ENCODE measurements around the gene MMP2.

MMP2 gene

DNA sequence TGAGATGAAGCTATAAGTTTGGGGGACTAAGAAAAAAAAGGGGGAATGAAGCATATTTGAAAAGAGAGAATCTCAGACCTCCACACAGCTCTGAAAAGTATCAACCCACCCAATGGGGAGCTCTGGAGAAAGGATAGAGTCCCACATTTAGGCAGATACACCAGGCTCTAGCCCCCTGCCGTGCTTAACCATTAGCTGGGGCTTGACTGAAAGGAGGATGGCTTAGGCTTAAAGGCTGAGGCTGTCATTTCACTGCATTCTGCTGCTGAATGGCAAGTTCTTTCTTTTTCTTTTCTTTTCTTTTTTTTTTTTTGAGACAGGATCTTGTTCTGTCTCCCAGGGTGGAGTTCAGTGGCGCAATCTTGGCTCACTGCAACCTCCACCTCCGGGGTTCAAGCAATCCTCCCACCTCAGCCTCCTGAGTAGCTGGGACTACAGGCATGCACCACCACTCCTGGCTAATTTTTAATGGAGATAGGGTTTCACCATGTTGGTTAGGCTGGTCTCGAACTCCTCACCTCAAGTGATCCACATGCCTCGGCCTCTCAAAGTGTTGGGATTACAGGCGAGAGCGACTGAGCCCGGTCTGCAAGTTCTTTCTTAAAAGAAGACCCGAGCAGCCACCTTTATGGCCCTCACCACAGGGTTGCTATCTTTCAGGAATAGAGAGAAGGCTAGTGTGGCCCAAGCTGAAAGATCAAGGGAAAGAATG, 9.0 kb upstream of the MMP2 start:
- no peak for DNase-seq

DNA sequence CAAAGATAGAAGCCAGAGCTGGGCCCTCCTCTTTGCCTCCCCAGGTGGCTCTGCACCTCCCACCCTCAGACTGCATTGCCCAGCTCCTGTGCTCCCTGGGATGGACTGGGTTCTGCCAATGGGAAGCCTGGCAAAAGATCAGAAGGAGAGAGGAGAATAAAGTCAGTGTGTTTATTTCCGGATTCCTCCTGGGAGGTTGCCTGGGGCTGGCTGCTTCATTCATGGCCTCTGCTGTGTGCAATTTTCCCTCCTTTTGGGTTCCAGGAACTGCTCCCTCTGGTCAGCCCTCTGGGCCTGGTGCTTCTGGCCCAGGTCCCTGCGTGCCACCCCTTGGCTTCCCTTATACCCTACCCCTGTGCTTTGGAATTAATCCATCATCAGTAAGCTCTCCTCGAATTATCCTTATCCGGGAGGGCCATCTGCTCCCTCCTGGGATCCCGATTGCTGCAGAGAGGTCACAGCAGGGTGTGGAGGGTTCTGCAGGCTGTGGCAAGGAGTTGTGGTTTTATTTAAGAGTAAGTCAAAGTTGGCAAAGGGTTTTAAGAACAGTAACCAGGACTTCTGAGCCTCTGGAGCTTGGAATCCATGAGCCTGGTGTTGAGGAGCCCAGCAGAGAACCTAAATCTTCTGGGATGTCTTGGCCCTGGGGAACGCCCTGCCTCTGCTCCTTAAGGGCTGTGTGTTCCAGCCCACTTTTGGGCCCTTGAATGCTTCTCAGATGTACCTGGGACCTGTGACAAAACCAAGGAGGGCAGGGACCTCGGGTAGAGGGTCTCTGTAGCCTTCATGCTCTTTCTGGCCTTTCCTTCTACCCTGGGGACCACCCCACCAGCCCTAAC, 8.2 kb upstream of the MMP2 start:
- no peak for DNase-seq

DNA sequence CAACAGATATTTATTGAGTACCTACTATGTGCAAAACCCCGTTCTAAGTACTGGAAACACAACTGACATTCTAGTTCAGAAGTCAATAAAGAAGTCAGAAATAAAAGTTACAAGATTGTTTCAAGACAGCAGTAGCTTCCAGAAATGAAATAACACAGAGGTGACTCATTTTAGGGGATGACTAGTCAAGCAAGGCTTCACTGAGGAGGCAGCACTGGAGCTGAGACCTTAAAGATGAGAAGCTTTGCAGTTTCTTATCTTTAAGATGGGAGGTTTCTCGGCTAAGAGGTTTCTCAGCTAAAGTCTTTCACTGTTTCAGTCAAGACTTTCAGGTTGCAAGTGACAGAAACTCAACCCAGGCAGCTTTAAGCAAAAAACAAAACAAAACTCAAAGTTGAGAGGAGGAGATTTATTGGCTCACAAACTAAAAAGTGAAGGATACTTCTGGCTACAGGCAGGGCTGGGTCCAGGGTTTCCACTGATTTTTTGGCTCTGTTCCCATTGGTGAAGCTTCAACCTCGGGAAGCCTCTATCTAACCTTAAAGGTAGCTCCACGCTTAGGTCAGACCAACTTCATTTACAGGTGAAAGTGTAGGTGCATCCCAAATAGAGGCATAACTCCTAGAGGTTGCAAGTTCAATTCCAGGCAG, 7.4 kb upstream of the MMP2 start:
- no peak for DNase-seq

DNA sequence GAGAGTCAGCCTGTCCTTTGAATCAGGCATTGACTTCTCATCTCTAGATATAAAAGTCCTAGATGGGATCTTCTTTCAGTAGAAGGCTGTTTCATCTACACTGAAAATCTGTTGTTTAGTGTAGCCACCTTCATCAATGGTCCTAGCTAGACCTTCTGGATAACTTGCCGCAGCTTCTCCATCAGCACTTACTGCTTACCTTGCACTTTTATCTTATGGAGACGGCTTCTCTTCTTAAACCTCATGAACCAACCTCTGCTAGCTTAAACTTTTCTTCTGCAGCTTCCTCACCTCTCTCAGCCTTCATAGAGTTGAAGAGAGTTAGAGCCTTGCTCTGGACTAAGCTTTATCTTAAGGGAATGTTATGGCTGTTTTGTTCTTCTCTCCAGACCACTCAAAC, 5.4 kb upstream of the MMP2 start:
- DNase-seq = no peak

DNA sequence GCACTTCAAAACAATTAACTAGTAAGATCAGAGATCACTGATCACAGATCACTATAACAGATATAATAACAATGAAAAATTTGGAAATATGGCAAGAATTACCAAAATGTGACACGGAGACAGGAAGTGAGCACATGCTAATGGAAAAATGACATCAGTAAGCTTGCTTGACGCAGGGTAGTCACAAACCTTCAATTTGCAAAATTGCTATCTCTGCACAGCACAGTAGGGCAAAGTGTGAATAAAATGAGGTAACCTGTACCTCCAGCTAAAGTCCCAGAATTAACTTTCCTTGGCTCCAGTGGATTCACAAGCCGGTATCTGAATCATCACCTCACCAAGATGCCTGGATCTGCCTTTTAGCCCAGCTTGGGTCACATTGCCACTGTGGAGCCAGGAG, 4.2 kb upstream of the MMP2 start:
- DNase-seq = no peak

DNA sequence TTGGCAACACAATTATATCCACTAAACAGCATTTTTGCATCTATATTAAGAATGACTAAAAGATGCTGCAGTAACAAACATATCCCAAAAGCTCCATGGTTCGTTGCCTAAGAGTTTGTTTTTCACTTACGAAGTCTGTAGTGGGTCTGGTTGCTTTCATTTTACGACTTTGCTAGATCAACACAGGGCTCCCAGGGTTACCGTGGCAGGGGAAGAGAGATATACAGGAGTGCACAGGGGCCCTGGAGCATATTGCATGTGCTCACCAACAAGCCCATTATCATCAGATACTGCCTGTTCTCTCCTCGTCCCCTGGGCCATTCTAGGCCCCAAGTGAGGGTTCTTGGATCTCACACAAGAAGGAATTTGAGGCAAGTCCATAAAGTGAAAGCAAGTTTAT, 3.1 kb upstream of the MMP2 start:
- DNase-seq = no peak

DNA sequence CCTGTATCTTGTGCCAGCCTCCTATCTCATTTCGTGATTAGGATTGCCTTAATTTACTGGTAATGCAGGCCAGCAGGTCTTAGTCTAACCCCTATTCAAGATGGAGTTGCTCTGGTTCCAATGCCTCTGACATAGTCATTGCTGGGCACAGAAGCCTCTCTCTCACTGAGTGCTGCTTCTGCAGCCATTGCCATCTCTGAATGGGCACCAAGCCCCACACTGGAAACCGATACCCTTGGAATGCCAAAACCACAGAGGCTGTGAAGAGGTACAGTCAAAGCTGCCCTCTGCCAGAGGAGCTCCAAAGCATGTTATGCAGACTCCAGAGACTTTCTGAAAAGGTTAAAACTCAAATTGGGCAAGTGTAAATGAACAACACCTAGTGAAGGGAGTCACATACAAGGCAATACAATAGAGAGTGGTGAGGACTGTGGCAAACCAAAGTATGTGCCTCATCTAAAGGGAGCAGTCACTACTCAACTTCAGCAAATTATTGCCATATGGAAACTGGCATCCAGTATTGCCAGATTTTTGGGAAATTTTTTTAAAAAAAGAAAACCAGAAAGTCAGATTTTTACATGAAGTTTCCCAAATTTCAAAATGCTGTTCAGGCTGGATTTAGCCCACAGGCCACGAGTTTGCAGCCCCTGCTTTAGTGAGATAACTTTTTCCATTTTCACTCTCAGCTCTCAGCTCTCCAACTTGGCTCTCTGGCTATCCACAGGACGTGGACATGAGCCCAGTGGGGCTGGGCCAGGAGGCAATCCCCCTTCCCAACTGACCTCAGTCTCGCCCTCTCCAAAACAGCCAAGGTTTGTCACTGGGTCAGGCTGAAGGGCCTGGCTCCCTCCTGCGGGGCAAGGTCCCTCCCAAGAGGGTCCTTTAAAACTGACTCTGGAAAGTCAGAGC, 2.1 kb upstream of the MMP2 start:
- no peak for DNase-seq

DNA sequence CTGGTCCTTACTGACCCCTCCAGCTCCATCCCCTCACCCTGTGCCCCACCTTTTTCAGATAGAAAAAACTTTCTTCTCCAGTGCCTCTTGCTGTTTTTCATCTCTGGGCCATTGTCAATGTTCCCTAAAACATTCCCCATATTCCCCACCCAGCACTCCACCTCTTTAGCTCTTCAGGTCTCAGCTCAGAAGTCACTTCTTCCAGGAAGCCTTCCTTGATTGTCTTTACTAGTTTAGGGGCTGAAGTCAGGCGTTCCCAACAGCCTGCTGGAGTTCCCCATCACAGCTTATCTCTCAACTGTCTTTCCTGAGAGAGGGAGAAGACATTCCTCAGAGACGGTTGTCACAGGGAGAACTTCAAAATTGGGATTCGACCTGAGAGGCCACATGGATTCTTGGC, 1.3 kb upstream of the MMP2 start:
- DNase-seq = no peak

DNA sequence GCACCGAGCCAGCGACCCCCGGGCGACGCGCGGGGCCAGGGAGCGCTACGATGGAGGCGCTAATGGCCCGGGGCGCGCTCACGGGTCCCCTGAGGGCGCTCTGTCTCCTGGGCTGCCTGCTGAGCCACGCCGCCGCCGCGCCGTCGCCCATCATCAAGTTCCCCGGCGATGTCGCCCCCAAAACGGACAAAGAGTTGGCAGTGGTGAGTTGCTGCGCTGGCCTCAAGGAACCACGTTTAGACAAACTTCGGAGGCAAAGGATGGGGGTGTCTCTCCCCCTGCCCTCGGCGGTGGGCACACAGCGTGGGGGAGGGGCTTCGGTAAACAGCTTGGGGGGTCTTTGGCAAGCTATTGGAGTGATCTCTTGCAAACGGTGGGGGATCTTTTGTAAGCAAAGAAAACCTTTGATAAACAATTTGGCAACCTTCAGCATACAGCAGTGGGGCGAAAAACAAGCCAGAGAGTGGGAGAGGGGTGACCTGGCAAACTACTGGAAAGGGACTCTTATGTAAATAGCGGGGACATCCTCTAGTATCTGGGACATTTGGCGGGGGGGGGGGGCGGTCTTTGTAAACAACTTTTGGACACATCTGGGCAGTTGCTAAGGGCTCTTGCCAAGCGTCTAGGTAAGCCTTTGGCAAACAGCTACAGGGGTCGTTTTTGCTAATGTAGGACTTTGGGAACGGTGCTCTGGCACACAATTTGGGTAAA, 587 bp downstream of the MMP2 start:
- DNase-seq = no peak

DNA sequence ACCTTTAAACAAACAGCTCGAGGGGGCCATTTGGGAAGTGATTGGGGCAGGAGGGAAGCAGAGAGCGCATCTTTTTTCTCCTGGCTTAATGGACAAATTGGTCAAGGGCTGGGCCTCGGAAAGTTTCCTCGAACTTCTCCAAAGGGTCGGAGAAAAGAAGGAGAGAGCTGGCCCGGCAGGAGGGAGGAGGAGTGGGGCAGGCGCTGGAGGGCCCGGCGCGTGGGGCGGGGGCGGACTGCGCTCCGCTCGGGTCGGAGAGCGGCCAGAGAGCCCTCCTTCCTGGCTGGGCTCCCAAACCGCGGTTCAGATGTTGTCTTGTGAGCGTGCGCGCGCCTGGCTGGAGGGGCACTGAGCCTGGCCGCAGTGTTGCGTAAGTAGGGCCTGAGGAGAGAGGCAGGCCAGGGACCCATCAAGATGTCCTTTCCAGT, 1.2 kb downstream of the MMP2 start:
- no peak for DNase-seq

DNA sequence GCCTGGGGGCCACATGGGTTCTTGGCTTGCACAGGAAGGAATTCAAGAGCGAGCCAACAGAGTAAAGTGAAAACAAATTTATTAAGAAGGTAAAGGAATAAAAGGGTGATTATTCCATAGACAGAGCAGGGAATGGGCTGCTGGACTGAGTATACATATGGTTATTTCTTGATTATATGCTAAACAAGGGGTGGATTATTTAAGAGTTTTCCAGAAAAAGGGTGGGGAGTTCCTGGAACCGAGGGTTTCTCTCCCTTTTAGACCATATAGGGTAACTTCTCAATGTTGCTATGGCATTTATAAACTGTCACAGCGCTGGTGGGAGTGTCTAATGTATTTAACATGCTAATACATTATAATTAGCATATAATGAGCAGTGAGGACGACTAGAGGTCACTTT, 2.0 kb downstream of the MMP2 start:
- DNase-seq = no peak

DNA sequence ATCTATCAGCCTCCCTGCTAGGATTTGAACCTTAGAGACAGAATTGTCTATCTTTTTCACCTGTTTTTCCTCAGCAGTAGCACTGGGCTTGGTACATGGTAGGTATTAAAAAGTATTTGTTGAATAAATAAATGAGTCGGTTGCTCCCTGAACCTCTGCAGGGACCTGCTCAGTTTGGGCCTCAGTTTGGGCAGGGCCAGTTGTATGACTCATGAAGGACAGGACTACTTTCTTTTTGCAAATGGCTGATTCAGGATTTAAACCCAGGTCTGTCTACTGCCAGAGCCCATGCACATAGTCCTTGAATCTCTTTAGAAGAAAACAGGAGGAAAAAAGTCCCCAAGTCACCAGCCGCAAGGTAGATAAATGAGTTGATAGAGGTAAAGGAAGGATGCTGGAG, 3.1 kb downstream of the MMP2 start:
- no peak for DNase-seq

DNA sequence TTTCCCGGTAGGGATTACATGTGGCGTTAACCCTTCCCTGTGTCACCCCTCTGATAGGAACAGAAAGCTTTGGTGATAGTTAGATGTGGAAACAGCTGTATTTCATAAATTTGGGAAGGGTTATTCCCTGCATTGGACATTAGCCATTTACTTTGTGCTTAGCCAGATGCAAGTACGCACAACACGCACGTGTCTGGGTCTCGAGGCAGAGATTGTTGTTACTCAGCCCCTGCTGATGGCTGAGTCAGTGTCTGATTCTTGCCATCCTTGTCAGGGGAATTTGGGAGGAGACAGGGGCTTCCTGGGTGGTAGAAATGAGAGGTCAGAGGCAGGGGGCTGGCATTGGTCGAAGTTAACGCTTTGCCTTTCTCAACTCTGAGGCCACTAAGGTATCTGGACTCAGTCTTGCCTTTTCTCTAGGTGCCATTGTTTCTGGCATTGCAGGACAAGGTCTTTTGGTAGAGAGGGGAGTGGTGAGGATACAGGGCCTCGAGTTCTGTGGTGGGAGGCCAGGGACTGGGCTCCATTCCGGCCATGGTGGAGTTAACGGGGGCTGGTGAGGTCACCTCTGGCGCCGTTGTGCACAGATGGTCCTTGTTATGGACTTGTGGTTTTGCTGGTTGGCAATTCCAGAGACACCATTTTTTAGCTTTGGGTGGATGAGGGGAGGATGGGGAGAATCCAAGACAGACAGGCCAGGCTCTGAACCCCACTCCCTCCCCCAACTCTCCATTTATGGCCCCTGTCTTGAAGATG, 8.2 kb downstream of the MMP2 start:
- DNase-seq = no peak

DNA sequence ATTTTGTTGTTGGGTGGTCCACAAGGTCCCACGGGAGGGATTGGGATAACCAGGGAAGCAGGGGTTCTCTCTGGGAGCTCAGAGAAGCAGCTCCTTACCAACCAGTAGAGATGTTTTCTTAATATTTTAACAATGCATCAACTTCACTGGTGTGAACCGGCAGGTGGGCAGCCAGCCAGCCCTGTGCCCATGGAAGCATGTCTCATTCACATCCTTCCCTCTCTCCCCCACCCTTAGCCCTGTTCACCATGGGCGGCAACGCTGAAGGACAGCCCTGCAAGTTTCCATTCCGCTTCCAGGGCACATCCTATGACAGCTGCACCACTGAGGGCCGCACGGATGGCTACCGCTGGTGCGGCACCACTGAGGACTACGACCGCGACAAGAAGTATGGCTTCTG, 9.3 kb downstream of the MMP2 start:
- no peak for DNase-seq

DNA sequence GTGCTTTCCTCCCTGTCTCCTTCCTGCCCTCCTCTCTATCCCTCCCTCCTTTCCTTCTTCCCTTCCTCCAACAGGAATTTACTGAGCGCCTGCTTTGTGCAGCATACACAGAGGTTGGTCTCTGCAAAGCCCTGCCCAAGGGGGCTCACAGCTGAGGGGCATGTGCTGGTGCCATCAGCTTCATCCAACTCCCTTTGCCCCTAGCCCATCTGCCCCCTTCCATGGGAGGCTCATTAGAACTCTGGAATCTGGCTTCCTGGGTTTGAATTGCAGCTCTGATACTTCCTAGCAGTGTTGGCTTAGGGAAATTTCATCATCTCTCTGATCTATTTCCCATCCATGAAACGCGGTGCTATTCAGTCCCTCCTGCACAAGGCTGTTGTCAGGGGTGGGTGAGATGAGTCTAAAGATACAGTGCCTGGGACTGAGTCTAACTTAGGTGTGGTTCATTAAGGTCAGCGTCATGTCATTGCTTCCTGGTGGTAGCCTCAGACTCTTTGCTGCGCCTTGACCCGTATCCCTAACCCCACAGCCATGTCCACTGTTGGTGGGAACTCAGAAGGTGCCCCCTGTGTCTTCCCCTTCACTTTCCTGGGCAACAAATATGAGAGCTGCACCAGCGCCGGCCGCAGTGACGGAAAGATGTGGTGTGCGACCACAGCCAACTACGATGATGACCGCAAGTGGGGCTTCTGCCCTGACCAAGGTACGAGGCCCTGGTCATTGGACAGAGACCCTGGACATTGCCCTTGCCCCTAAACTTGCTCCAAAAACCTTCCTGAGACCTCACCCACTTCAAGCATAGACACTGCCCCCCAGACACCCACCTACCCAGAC, 10.3 kb downstream of the MMP2 start:
- no peak for DNase-seq

DNA sequence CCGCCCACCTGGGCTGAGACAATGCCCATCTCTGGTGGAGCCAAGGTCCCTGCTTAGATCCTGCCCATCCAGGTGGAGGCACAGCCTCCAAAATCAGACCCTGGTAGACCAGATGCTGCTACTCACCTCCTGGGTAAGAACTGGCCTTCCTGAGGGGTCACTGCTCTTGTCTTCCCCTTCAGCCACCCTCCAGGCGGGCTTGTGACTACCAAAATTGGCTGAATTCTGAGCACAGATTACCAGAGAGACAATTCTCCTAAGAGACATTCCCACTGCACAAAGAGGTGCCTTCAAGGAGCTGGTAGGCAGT, 10.9 kb downstream of the MMP2 start:
- no peak for DNase-seq

DNA sequence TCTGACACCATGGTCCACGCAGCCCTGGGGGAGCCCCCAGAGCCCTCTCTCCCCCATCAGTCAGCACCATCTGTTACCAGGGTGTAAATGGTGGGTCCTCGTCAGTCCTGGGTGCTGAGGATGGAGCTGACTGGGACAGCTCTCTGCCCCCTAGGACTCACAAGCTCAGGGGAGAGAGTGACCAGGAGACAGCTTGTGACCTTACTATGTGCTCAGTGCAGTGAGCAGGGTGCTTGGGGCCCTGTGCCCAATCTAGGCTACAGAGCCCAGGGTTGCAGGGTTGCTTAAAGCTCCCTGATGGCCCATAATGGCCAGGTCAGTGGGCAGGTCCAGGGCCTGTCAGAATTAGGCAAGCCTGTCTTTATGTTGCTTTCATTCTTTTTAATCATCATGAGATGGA, 11.3 kb downstream of the MMP2 start:
- DNase-seq = no peak

DNA sequence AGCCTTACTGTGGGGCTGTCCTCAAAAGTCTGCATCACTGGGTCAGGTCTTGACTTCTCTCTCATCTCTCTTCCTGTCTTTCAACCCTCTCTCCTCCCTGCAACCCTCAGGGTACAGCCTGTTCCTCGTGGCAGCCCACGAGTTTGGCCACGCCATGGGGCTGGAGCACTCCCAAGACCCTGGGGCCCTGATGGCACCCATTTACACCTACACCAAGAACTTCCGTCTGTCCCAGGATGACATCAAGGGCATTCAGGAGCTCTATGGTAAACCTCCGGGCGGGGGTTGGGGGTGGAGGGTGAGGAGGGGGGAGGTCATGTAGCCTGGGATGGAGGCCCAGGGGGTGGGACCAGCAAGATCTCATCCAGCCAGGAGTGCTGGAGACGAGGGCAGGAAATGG, 12.7 kb downstream of the MMP2 start:
- DNase-seq = no peak

DNA sequence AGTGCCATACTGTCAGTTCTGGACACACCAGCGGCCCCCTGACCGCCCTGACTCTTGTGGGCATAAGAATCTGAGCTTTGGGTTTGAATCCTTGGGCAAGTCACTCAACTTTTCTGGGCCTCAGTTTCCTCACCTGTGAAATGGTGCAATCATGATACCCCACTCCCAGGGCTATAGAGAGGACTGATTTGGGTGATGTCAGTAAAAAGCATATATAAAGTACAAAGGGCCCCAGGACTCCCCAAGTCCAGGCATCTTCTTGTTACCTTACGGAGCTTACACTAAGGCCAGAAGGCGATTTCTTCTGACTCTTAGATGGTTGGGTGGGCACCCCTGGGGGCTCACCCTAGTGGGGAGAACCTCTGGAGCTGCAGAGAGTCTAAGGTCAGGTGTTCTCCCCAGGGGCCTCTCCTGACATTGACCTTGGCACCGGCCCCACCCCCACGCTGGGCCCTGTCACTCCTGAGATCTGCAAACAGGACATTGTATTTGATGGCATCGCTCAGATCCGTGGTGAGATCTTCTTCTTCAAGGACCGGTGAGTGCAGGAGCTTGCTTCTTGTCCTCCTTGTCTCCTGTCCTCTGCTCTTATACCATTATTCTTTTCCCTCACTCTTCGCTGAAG, 13.9 kb downstream of the MMP2 start:
- DNase-seq = no peak

DNA sequence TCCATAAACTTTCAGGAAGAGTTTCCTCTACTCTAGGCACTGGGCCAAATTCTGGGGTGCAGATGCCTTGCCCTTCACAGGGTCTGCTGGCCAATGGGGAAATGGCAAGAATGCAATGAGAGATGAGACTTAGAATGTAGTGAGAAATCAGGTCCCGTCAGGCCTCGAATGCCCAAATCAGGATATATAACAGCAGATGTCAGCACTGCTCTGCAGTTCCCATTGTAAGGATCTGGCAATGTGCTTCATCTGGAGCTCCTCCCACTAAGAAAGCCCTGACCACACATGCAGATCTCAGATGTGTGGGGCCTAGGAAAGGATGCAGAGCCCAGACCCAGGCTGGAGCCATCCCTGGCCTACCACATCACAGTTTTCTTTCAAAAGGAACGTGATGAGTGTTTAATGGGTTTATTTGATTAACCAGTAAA, 16.0 kb downstream of the MMP2 start:
- no peak for DNase-seq

Measured in activated CD4-positive, CD25-positive, alpha-beta regulatory T cell (primary cell).